HFFc6 (cell line): ENCODE results near the gene CCNI. TPM values are rescaled to one million over a fixed set of nuclear protein-coding genes. Genes with fewer than 3 reads are reported as not detected.

Source experiments
- DNase-seq: peaks from one replicate; pipeline ENCODE4 v3.0.0-alpha.2; 2018
- H3K27ac Mint-ChIP-seq: 2 replicates; pipeline ENCODE4 v1.8.0; 2020; ENCODE audit warnings: mild to moderate bottlenecking, mixed read lengths
- H3K27me3 Mint-ChIP-seq: 2 replicates; pipeline ENCODE4 v1.8.0; 2021; ENCODE audit warnings: mild to moderate bottlenecking, moderate library complexity, mixed read lengths; ENCODE audit not compliant: insufficient read depth
- H3K36me3 Mint-ChIP-seq: 2 replicates; pipeline ENCODE4 v1.8.0; 2021; ENCODE audit warnings: low read depth, mixed read lengths
- H3K4me1 Mint-ChIP-seq: 2 replicates; pipeline ENCODE4 v1.8.0; 2020; ENCODE audit warnings: low read depth, mixed read lengths
- H3K4me3 Mint-ChIP-seq: 2 replicates; pipeline ENCODE4 v1.8.0; 2020; ENCODE audit warnings: mild to moderate bottlenecking, moderate library complexity, mixed read lengths
- H3K9me3 Mint-ChIP-seq: 2 replicates; pipeline ENCODE4 v1.8.0; 2020; ENCODE audit warnings: mild to moderate bottlenecking, mixed read lengths
- CTCF ChIP-seq: fragments of 200-600 bp; sonication (generic); IDR thresholded peaks from 2 replicates; pipeline ENCODE4 v1.5.0; 2021; ENCODE audit warnings: antibody characterized with exemption, mild to moderate bottlenecking
- total RNA-seq, 6 experiments: library from RNA; stranded (reverse); fragmentation: NEBNext Ultra II Directional; extraction: Animal tissue kit (Norgen Biotek cat#: 25700); gene quantifications; 2 replicates in 1 of 6; 3 replicates in 5 of 6; pipeline ENCODE4 v1.2.3, GENCODE V29; 2021

CCNI gene
- total RNA-seq, 6 experiments from 2014 or later, result 132 to 210 (median 179) TPM

GRCh38 chr4:77020017-77020416, 55.8 kb downstream of the CCNI start:
- Mint-ChIP-seq H3K4me1 (peaks cover 71% of the 10 kb centered on the region), H3K36me3 (peaks cover 82% of the 10 kb centered on the region)

GRCh38 chr4:77015390-77015789, 60.4 kb downstream of the CCNI start:
- Mint-ChIP-seq H3K36me3 (peaks cover 80% of the 10 kb centered on the region), H3K9me3 (no peaks in the 10 kb centered on the region), H3K27ac (peak overlapping the region; percentile 93), H3K27me3 (peaks cover 17% of the 10 kb centered on the region), H3K4me1 (peaks cover 75% of the 10 kb centered on the region), H3K4me3 (peak overlapping the region; percentile 43; the same call in 1 of the 2 replicates)
- DNase-seq, result peak; percentile 81
- TF ChIP-seq CTCF, result no peak

More at GRCh38 chr4:77020017-77020416, 55.8 kb downstream of the CCNI start:
- Mint-ChIP-seq H3K9me3 (peaks cover 5% of the 10 kb centered on the region; the same call in 1 of the 2 replicates), H3K27me3 (peaks cover 28% of the 10 kb centered on the region), H3K27ac (peak overlapping the region; percentile 84), H3K4me3 (no peak overlapping the region)
- DNase-seq, result no peak
- TF ChIP-seq CTCF, result no peak

- H3K4me1 Mint-ChIP-seq, result peaks cover 75% of the 10 kb centered on the region
- H3K9me3 Mint-ChIP-seq, result no peaks in the 10 kb centered on the region
- peaks cover 74% of the 10 kb centered on the region for H3K36me3 Mint-ChIP-seq
- H3K27me3 Mint-ChIP-seq, result peaks cover 12% of the 10 kb centered on the region
- no peak for DNase-seq
- no peak for TF ChIP-seq CTCF
- no peak overlapping the region; the same call in 1 of the 2 replicates for H3K4me3 Mint-ChIP-seq
- peak overlapping the region; percentile 93 for H3K27ac Mint-ChIP-seq
Measured at GRCh38 chr4:77014256-77014655, 61.5 kb downstream of the CCNI start.

- H3K4me3 Mint-ChIP-seq, result no peak overlapping the region; the same call in 1 of the 2 replicates
- H3K27me3 Mint-ChIP-seq, result peaks cover 8% of the 10 kb centered on the region
- peak overlapping the region; percentile 56 for H3K27ac Mint-ChIP-seq
- H3K4me1 Mint-ChIP-seq, result peaks cover 83% of the 10 kb centered on the region
- peaks cover 83% of the 10 kb centered on the region for H3K36me3 Mint-ChIP-seq
- H3K9me3 Mint-ChIP-seq, result no peaks in the 10 kb centered on the region
- no peak for TF ChIP-seq CTCF
- no peak for DNase-seq
Measured at GRCh38 chr4:77012726-77013125, 63.1 kb downstream of the CCNI start.

GRCh38 chr4:77010841-77011354, 64.9 kb downstream of the CCNI start:
- Mint-ChIP-seq H3K4me3 (peak overlapping the region; percentile 82), H3K27ac (peak overlapping the region; percentile 93)

More at GRCh38 chr4:77010841-77011354, 64.9 kb downstream of the CCNI start:
- H3K36me3 Mint-ChIP-seq, result peaks cover 84% of the 10 kb centered on the region
- TF ChIP-seq CTCF, result no peak
- peaks cover 100% of the 10 kb centered on the region for H3K4me1 Mint-ChIP-seq
- DNase-seq, result peak; percentile 86
- peaks cover 5% of the 10 kb centered on the region for H3K27me3 Mint-ChIP-seq
- no peaks in the 10 kb centered on the region for H3K9me3 Mint-ChIP-seq
